GM18519 (cell line): Measurements from ENCODE around the gene RBM15B.

Source experiments
- ATAC-seq: cut with Tn5 transposase; IDR thresholded peaks from one replicate; pipeline ENCODE4 v1.9.1; 2021; ENCODE audit warnings: mild to moderate bottlenecking, moderate library complexity; ENCODE audit not compliant: unreplicated experiment, low FRiP score

Gene RBM15B

DNA sequence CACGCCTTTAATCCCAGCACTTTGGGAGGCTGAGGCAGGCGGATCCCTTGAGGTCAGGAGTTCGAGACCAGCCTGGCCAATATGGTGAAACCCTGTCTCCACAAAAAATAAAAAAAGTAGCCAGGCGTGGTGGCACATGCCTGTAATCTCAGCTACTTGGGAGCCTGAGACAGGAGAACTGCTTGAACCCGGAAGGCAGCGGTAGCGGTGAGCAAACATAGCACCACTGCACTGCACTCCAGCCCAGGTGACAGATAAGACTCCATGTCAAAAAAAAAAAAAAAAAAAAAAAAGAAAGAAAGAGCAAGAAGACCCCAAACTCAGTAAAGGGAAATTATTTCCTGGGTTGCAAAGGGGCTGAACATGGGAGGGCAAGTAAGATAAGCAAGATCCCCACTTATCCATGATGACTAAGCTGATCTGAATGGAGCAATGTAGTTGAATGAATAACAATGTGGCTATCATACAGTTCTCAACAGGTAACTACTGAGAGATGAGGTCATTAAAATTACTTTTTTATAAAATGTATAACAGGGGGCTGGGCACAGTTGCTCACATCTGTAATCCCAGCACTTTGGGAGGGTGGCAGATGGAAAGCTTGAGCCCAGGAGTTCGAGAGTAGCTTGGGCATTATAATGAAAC, 46.0 kb downstream of the RBM15B start:
- ATAC-seq, result no peak

DNA sequence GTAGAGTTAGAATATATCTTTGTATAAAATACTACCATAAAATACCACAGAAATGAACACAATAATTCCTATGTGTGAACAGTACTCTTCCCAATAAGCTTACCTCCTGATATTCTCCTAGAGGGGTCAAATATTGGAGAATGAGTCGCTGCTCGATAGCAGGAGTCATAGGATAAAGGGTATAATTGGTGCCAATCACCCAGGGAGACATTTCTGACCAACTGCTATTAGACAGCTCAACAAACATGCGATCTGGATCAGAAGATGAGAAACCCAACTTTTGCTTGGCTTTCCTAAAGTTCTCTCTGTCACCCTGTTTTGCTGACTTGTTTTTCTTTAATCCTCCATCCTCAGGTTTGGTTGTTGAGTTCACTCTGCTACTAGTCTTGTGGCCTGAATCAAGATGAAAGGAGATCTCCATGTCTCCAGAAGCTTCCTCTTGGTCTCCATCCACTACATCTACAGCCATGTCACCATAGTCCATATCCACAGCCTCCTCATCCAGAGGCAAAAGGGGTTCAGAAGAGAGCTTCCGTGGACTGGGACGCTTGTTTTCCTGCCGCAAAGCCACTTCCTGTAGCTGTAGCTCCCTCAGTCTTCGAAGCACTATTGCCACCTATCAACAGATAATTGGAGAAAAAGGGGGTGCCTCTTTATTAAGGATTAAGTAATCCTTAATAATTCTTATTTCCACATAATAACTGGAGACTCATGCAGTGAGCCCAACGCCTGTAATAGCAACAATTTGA, 50.4 kb downstream of the RBM15B start:
- ATAC-seq, result no peak

DNA sequence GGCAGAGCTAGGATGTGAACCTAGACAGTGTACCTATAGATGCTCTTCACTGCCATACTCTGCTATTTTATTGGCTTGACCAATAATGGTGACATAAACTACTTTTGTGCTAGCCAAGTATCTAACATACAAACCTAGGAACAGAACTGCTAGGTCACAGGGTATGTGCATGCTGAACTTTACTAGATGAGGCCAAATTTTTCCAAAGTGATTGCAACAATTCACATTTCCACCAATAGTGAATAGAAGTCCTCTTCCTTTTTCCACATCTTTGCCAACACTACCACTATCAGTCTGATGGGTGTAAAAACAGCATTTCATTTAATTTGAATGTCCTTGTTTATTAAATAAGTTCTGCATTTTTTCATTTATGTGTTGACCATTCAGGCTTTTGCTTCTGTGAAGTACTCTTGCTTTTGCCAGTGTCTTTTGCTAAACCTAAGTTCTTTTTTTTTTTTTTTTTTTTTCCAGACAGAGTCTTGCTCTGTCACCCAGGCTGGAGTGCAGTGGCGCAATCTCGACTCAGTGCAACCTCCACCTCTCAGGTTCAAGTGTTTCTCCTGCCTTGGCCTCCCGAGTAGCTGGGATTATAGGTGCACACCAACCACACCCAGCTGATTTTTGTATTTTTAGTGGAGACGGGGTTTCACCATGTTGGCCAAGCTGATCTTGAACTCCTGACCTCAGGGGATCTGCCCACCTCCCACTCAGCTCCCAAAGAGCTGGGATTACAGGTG, 54.6 kb downstream of the RBM15B start:
- no peak for ATAC-seq
